ENCODE measurements around the gene NAXD.
"Not testable (repeated sequence)": the region's sequence is repeated elsewhere in the genome, so short reads cannot be mapped to it uniquely, and the experiment has no call there.

NAXD gene

DNA sequence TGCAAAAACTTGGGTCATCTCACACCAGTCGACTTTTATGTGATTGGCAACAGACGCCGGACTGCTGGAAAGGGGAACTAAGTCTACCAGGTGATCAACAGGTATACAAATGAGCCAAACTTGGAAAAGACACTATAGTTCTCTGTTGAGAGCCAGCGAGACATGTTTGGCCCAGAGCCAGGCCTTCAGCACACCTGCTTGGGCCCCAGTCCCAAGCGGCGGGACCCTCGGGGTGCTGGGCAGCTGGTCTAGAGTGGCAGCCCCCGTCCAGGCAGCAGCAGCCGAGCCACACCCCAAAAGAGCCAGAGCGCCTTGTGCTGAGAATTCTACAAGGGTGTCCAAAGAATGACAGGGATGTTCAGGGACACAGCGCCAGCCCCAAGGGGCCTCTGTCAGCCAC is 28.0 kb downstream of the NAXD start:
- no peak for DNase-seq (ENCODE audit: low read depth in 1 of 2, low spot score in 1 of 2)

DNA sequence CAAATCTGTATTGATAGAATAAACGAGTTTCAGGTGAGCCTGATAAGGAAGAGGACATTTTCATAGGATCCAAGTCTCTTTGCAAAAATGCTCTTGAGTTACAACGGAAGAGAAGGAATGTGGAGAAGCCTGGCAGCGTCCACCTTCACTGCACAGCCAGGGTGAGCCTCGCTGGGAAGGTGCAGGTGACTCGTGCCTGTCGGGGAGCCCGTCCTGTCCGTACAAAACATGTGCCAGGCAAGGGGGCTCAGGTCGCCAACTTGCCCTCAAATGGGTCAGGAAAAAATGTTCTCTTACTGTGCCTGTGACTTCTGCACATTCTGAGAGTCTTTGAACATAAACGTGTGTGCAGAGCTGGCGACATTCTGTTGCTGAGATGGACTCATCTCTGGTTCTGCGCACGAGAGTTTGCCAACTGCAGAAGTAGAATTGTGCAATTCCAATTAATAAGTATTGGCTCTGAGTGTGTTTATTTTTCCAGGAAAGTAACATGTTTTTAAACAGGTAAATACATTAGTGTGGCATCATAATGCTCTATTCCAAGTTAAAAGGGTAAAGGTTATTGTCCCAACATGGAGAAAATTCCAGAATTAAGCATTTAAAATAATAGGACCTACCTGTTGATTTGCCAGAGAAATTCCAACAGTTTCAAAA is 28.6 kb downstream of the NAXD start:
- DNase-seq (ENCODE audit: low read depth in 1 of 2, low spot score in 1 of 2): no peak

DNA sequence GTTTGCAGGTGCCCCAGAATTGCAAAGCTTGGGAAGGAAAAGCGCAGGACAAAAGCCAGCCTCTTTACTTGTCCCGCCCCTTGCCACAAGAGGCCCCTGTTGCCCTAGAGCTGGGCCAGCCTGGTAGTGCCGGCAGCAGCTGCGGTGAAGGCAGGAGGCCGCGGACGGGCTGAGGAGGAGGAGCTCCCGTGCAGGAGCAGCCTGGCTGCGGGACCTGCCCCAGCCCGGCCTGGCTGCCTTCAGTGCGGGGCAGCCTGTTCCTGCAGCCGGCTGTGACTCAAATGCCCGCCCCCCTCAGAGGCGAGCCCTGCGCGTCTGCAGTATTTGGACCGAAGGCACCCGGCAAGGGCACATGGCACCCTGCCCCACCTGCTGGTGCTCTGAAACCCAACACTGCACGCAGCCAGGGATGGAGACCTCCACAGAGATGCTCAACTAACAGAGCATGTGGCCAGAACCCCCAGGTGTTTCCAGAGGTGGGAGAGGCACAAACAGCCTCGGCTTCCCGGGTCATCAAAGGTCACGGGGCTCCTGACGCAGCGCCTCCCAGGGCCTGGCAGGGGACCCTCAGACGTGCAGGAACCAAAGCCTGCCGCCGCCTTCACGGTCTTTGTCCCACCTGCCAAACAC is 29.7 kb downstream of the NAXD start:
- no peak for DNase-seq (ENCODE audit: low read depth in 1 of 2, low spot score in 1 of 2)

DNA sequence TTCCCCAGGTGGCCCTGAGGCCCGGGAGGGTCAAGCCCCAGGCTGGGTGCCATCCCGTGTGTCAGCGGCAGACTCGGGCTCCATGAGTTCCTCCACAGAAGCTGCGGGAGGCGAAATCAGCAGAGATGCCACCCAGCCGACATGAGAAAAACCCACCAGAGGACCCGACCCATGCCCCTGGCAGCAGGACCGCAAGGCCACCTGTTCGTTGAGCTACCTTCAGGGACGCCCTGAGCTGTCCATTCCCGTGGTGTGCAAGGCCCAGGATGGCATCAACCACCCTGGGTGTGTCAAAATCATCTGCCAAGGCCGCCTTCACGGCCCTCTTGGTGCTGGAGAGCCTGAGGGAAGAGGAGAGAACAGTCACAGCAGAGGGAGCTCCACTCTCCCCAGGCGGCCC is 30.4 kb downstream of the NAXD start:
- no peak for DNase-seq (ENCODE audit: low read depth in 1 of 2, low spot score in 1 of 2)

DNA sequence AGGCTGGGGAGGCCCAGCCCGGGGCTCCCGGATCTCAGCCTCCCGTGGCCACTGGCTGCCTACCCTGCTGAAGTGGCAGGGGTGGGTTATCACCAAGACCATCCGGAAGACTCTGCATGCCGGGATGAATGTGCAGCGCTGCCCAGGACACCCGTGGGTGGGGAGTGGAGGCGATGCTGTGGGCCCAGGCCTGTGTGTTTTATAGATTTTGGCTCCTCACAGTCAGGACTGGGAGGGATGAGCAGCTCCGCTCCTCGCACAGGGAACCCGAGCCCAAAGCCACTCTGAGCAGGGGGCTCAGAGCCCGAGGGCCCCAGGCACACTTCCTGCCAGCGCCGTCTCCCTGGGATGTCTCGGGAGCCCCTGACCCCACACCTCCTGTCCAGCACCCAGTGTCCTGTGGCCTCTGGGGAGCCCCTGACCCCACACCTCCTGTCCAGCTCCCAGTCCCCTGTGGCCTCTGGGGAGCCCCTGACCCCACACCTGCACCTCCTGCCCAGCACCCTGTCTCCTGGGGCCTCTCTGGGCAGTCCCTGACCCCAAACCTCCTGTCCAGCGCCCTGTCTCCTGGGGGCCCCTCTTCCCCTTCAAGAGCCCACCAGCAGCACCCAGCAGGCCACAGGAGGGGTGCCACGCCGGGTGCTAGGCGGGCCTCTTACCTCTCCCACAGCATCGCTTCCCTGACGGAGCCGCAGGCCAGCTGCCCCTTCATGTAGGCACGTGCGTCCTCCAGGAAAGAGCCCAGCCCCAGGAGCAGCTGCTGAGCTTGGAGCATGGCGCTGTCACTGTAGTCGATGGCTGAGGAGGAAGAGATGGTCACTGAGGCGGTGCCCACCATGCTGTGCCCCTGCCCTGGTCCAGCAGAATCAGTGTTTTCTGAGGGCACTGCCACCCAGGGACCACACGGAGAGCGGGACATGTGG is 31.4 kb downstream of the NAXD start:
- no peak for DNase-seq (ENCODE audit: low read depth in 1 of 2, low spot score in 1 of 2)

DNA sequence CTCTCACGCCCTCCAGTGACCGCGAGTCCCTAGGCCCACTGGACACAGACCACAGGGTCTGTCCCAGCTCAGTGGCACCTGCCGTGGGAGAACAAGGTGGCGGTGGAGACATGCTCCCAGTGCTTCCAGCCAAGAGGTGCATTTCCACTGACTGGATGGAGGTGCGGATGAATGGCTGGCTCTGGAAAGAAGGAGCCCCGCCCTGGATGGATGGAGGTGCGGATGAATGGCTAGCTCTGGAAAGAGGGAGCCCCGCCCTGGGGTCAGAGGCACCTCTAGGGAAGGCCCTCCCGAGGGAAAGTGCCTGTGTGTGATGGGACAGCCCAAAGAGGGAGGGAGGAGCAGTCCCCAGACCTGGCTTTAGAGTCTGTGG is 32.0 kb downstream of the NAXD start:
- no peak for DNase-seq (ENCODE audit: low read depth in 1 of 2, low spot score in 1 of 2)

DNA sequence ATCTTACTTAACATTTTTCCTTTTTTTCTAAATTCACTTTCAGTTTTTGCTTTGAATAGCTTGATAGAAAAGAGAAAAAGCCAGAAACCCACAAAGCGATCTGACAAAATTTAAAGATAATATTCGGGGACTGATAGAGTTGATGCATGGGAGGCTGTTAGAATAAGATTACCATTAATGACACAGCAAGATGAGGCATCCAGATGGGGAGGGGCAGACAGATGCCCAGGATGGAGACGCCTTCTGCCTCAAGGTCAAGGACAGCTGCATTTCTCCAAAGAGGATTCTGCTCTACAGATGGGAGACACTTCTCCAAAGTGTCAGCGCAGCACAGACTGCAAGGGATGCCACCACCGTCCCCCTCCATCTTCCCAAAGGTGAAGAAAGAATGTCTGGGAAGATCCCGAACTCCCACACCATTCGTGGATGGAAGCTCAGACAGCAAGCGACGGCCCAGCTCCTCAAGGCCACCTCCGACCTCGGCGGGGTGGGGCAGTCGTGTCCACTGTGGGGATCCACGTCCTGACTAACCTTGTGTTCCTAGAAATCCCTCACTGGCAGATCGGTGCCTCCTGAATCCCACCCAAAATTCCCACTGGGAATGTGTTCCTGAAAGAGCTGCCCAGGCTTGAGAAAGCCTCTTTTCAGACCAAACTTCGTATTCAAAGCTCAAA is 32.9 kb downstream of the NAXD start:
- DNase-seq (ENCODE audit: low read depth in 1 of 2, low spot score in 1 of 2): no peak

DNA sequence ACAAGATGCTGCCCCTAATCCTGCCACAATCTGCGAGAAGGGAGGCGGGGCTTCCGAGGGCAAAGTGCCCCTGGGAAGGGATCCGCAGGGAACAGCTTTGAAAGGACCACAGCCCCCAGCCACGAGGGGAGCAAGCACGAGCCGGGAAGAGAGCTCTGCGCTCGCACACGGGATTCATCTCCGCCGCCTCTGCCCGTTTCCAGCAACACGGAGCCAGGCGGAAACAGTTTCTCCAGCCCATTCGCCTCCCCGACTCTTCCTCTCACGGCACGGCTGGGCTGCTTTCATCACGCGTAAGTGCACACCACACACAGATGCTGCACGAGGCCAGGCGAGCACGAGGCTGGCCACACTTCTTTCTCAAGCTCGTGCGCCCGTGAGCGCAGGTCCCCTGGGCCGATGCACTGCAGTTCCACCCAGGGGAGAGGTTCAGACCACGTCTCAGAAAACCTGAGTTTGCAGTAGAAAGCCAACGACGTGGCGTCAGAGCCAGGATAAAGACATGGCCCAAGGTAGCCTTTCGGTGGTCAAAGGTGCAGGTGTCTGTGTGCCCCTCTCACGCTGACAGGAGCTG is 33.6 kb downstream of the NAXD start:
- DNase-seq (ENCODE audit: low read depth in 1 of 2, low spot score in 1 of 2): no peak

DNA sequence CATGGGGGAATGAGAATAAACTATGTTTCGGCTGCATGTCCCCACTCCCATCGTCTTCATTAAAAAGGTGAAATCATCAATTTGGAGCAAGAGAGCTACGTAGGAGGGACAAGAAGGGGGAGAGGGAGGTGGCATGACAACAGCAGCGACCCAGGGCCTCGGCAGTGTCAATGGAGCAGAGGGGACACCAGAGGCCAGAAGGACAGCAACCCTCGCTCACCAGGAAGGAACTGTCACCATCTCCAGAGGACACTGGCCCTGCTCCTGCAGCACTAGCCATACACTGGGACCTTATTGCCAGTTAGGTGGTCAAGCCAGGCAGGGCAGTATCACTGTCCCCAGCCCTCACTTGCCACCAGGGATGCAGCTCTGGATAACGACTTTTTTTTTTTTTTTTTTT is 34.2 kb downstream of the NAXD start:
- no peak for DNase-seq (ENCODE audit: low read depth in 1 of 2, low spot score in 1 of 2)

DNA sequence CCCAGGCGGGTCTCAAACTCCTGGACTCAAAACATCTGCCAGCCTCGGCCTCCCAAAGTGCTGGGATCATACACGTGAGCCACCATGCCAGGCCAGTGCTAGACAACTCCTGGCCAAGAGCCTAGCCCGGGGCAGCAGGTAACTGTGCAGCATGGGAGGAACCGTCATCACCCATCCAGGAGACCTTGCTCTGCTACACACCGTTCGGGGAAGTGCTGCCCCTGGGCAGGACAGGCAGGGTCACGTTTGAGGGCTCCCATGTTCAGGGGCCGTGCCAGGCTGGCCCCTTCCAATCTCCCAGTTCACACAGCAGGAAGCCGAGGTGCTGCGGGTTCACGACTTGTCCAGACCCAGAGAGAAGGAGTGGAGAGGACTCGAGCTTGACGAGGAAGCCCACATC is 35.1 kb downstream of the NAXD start:
- no peak for DNase-seq (ENCODE audit: low read depth in 1 of 2, low spot score in 1 of 2)

DNA sequence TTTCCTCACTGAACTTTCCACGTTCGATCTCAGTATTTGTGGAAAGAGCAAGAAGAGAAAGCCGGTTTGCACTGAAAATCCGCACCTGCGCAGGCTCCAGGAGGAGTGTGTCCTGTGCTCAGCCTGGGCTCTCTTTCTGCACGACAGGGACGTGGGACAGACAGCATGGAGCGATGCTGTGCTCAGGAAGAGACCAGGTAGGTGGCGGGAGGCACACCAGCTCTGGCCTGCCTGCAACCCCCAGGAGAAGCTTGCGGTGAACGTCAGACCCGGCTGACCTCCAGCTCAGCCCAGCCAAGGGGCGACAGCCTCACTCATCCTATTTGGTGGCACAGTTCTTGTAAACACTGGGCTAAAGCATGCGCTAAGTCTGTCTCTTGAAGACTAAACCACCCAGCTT is 35.9 kb downstream of the NAXD start:
- DNase-seq (ENCODE audit: low read depth in 1 of 2, low spot score in 1 of 2): no peak

DNA sequence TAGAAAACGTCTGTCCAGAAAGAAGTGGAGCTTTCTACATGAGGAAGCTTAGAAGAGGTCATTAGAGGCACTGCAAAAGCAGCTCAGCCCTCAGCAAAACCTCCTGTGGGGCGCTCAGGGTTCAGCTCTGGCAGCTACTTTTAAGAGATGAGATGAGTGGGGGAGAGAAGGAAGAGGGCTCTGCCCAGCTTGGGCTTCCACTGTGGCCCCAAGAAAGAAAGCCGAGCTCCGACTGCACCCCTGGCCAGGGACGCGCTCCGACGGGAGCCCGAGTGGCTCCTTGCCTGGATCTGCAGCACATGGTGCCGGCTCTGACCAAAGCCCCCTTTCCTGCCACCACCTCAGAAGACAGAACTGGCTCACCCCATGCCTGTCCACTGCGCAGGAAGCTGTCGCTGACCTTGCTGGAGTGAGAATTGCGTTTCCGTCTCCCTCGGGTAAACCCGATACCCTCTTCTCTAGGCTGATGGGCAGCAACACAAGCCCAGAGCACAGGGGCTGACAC is 36.4 kb downstream of the NAXD start:
- no peak for DNase-seq (ENCODE audit: low read depth in 1 of 2, low spot score in 1 of 2)

DNA sequence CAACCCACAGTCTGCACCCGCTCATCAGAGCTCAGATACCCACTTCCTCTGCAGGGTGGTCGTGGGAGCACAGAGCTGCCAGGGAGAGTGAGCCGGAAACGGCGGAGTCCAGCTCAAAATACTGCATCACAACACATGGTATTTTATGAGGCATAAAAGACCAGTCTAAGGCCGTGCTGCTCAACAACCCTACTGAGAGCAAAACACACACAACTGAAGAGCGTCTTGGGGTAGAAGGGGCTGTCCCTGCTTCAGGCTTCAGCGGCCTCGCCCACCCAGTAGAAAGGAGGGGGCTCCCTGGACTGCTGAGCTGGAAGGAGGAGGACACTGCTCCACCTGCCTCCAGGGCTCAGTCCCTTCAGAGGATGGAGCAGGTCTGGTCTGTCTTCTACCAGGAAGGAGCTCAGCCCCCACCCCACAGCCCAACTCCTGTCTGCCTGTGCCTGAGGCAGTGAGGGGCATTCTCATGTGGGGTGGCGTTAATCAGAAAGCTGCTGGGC is 36.9 kb downstream of the NAXD start:
- DNase-seq (ENCODE audit: low read depth in 1 of 2, low spot score in 1 of 2): no peak

DNA sequence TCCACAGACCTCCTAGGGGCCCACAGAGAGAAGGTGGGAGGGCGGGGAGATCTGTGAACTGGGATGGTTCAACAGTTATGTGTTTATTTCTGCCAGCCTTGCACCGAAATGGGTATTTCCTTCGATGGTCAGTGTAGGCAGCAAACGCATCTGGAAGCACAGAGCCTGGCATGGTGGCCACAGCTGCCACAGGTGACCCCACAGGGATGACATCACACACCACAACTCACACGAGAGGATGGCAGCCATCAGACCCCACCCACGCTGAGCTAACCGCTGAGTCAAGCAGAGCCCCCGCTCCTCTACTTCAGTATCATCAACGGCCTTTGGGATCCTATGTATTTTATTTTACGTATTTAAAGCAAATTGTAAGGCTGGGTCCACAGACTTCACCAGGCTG is 37.4 kb downstream of the NAXD start:
- no peak for DNase-seq (ENCODE audit: low read depth in 1 of 2, low spot score in 1 of 2)

DNA sequence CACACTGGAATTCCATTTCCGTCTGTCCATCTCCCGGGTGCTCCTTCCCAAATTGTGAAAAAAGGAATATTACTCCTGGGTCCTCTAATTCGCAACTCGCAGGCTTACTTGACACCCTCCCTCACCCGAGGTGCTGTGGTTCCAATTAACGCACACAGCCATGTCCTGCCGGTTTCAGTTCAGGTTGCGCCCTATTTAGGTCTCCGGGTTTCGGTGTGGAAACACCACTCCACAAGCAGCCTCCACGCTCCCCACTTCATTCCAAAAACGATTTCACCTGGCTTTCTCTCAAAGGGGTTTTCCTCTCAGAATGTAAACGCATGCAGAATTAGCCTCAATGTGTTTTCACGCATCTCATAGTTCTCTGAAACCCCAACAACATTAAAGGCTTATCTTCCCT is 37.9 kb downstream of the NAXD start:
- DNase-seq (ENCODE audit: low read depth in 1 of 2, low spot score in 1 of 2): no peak

DNA sequence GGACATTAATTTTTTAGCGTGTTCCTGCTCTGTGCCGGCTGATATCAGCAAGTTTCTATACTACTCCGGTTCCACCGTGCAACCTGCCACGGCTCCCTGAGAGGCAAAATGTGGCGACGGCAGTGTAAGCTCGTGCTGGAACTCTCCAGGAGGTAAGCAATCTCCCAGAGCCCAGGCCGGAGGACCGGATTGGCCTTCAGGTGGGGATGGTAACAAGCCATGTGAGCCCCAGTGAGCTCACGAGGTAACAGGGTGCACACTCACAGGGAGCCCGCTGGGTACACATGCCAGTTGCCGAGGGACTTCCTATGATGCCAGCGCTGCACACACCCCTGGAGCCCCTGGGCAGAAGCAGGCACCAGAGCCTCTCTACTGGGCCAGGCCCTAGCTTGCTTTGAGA is 38.5 kb downstream of the NAXD start:
- no peak for DNase-seq (ENCODE audit: low read depth in 1 of 2, low spot score in 1 of 2)

DNA sequence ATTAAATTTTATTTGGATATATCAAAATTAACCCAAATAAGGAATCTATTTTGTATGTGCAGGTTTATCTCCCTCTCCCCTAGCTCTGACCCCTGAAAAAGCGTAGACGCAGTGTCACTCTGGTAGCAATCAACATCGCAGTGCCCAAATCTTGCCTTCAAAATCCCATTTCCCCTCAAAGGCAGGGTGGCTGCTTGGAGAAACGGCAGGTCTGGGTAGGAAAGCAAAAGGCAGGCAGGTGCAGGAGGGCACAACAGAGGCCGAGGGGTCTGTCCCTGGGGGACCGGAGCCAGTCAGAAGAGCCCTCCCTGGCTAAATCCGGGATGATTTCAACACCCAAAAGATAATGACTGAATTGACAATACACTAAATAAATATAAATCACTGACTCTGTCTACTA is 41.9 kb downstream of the NAXD start:
- no peak for DNase-seq (ENCODE audit: low read depth in 1 of 2, low spot score in 1 of 2)

DNA sequence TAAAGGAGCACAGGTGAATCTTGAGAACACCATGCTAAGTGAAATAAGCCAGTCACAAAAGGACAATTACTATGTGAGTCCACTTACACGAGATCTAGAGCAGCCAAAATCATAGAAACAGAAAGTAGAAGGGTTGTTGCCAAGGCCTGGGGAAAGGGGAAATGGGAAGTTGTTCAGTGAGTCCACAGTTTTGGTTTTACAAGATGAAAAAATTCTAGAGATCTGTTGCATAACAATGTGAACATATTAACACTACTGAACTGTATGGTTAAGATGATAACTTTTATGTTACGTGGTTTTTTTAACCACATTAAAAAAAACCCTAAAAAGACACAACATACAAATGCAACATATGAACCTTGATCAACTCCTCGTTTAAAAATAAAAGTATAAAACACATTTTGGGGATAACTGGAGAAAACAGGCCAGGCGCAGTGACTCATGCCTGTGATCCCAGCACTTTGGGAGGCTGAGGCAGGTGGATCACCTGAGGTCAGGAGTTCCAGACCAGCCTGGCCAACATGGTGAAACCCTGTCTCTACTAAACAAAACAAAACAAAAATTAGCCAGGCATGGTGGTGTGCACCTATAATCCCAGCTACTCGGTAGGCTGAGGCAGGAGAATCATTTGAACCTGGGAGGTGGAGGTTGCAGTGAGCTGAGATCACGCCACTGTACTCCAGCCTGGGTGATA is 43.0 kb downstream of the NAXD start:
- DNase-seq (ENCODE audit: low read depth in 1 of 2, low spot score in 1 of 2): not testable (repeated sequence)

DNA sequence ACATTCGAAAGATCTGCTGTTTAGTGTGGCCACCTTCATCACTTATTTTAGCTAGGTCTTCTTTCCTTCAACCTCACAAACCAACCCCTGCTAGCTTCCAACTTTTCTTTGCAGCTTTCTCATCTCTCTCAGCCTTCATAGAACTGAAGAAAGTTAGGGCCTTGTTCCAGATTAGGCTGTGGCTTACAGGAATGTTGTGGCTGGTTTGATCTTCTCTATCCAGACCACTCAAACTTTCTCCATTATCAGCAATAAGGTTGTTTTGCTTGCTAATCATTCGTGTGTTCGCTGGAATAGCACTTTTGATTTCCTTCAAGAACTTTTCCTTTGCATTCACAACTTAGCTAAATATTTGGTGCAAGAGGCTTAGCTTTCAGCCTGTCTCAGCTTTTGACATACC is 45.9 kb downstream of the NAXD start:
- no peak for DNase-seq (ENCODE audit: low read depth in 1 of 2, low spot score in 1 of 2)

DNA sequence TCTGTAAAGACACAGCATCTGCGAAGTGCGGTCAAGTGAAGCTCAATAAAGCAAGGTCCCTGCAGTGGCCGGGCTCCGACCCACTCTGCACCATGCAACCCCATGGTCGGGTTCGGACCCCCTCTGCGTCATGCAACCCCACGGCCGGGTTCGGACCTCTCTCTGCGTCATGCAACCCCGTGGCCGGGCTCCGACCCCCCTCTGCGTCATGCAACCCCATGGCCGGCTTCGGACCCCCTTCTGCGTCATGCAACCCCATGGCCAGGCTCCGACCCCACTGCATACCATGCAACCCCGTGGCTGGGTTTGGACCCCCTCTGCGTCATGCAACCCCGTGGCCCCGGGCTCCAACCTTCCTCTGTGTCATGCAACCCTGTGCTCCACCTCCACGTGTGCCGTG is 46.7 kb downstream of the NAXD start:
- no peak for DNase-seq (ENCODE audit: low read depth in 1 of 2, low spot score in 1 of 2)
